Effector CD4-positive, alpha-beta T cell (primary cell): Measurements from ENCODE around the gene SCUBE2.
"Not testable (repeated sequence)": the region's sequence is repeated elsewhere in the genome, so short reads cannot be mapped to it uniquely, and the experiment has no call there.

ENCODE experiments used
- DNase-seq: peaks from one replicate; pipeline ENCODE4 v3.0.0-alpha.2; 2020

The SCUBE2 gene

GRCh38 chr11:9004183-9004926 lies 87.0 kb downstream of the SCUBE2 start:
- DNase-seq, result peak; percentile 17

GRCh38 chr11:9003573-9004182 lies 87.7 kb downstream of the SCUBE2 start, which contains the start of gene NRIP3:
NRIP3 (minus strand) TSS chr11:9004001; CDS start chr11:9003935, 66 bp downstream.
- peak; percentile 81 for DNase-seq

- DNase-seq, result no peak
Measured at GRCh38 chr11:9002920-9003572, 88.4 kb downstream of the SCUBE2 start.

- DNase-seq, result peak; percentile 9
Measured at GRCh38 chr11:9001736-9002135, 89.7 kb downstream of the SCUBE2 start.

GRCh38 chr11:8998017-8998416 lies 93.4 kb downstream of the SCUBE2 start:
- no peak for DNase-seq

GRCh38 chr11:8997451-8997850 lies 93.9 kb downstream of the SCUBE2 start:
- DNase-seq, result no peak

GRCh38 chr11:8989453-8989852 lies 101.9 kb downstream of the SCUBE2 start:
- no peak for DNase-seq

- no peak for DNase-seq
Measured at GRCh38 chr11:8988329-8989234, 102.8 kb downstream of the SCUBE2 start.

GRCh38 chr11:8987446-8987845 lies 104.0 kb downstream of the SCUBE2 start:
- no peak for DNase-seq

GRCh38 chr11:8986772-8987171 lies 104.6 kb downstream of the SCUBE2 start:
- not testable (repeated sequence) for DNase-seq

- no peak for DNase-seq
Measured at GRCh38 chr11:8985462-8985861, 105.9 kb downstream of the SCUBE2 start.

- DNase-seq, result no peak
Measured at GRCh38 chr11:8983552-8983951, 107.8 kb downstream of the SCUBE2 start.

- DNase-seq, result no peak
Measured at GRCh38 chr11:8980485-8980884, 110.9 kb downstream of the SCUBE2 start.

- not testable (repeated sequence) for DNase-seq
Measured at GRCh38 chr11:8979365-8979764, 112.0 kb downstream of the SCUBE2 start.

GRCh38 chr11:8973121-8973520 lies 118.3 kb downstream of the SCUBE2 start:
- DNase-seq, result no peak

- no peak for DNase-seq
Measured at GRCh38 chr11:8971924-8972316, 119.5 kb downstream of the SCUBE2 start.

GRCh38 chr11:8971196-8971923 lies 120.0 kb downstream of the SCUBE2 start:
- DNase-seq, result no peak
